HepG2 (cell line): Measurements from ENCODE around the gene COPS8.

Source experiments
- JUND ChIP-seq: sonication (generic); formaldehyde crosslinking; IDR thresholded peaks from 2 replicates; pipeline ENCODE4 v1.8.0; 2022; ENCODE audit warnings: mild to moderate bottlenecking, missing genetic modification reagents
- RNF2 ChIP-seq: fragments of 450-650 bp; conservative IDR thresholded peaks from 2 replicates; pipeline ENCODE4 v1.6.1; 2016; ENCODE audit warnings: low read depth
- TAF1 ChIP-seq: sonication (generic); formaldehyde crosslinking; IDR thresholded peaks from 2 replicates; pipeline ENCODE4 v1.4.0; 2020; ENCODE audit warnings: missing genetic modification reagents
- ZBTB38 ChIP-seq: sonication (generic); formaldehyde crosslinking; IDR thresholded peaks from 2 replicates; pipeline ENCODE4 v1.5.1; 2020; ENCODE audit warnings: mild to moderate bottlenecking, missing genetic modification reagents
- ZBTB4 ChIP-seq: sonication (generic); formaldehyde crosslinking; IDR thresholded peaks from 2 replicates; pipeline ENCODE4 v1.4.0; 2020; ENCODE audit warnings: missing genetic modification reagents, mild to moderate bottlenecking, borderline replicate concordance
- ZNF589 ChIP-seq: sonication (generic); formaldehyde crosslinking; conservative IDR thresholded peaks from 2 replicates; pipeline ENCODE4 v1.8.0; 2022; ENCODE audit warnings: mild to moderate bottlenecking, moderate library complexity, missing genetic modification reagents
- TF ChIP-seq, protein P1 (sequence below): sonication (generic); formaldehyde crosslinking; IDR thresholded peaks from 2 replicates; pipeline ENCODE4 v1.5.0; 2020; ENCODE audit warnings: mild to moderate bottlenecking, missing genetic modification reagents, moderate library complexity

GRCh38 chr2:237136824-237137223, 51.1 kb downstream of the COPS8 start:
- TF ChIP-seq RNF2 (no peak), ZNF589 (no peak), TAF1 (CRISPR knock-in tag) (no peak), JUND (CRISPR knock-in tag) (no peak), ZBTB4 (CRISPR knock-in tag) (no peak), ZBTB38 (no peak)
- TF ChIP-seq, protein P1, sequence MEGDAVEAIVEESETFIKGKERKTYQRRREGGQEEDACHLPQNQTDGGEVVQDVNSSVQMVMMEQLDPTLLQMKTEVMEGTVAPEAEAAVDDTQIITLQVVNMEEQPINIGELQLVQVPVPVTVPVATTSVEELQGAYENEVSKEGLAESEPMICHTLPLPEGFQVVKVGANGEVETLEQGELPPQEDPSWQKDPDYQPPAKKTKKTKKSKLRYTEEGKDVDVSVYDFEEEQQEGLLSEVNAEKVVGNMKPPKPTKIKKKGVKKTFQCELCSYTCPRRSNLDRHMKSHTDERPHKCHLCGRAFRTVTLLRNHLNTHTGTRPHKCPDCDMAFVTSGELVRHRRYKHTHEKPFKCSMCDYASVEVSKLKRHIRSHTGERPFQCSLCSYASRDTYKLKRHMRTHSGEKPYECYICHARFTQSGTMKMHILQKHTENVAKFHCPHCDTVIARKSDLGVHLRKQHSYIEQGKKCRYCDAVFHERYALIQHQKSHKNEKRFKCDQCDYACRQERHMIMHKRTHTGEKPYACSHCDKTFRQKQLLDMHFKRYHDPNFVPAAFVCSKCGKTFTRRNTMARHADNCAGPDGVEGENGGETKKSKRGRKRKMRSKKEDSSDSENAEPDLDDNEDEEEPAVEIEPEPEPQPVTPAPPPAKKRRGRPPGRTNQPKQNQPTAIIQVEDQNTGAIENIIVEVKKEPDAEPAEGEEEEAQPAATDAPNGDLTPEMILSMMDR (CRISPR knock-in tag), result no peak
